Activated CD8-positive, alpha-beta memory T cell treated with anti-CD3 and anti-CD28 coated beads, Interleukin-2, amount 50 U/mL, for 48 hours (primary cell): ENCODE results near the gene MANBA.

Experiments
- DNase-seq: peaks from one replicate; pipeline ENCODE4 v3.0.0-alpha.2; 2020

The MANBA gene

DNA sequence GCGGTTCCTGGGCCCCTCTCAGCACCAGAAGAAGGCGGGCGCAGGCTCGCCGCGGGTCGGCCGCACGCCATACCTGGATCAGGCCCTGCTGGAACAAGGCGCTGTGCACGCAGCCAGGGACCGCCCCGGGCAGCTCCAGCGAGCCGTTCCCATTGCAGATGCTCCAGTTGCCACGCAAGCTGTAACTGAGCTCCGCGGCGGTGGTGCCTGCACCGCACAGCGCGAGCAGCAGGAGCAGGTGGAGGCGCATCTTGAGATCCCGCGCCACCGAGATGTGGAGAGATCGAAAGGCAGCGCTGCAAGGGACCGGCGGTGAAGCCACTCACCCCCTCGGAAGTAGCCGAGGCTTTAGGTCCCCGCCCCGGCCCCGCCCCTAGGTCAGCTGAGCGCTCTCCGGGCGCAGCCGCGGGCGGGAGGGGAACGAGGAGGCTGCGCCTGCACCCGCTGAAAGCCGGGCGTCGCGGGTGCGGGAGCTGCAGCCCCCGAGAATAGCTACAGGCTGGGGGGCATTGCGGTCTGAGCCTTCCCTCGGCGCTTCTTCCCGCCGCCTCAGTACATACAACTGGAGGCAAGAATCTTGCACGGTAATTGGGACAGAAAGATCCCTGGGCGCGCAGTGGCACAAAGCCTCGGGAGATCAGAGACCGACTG, at the start of gene MANBA:
Gene MANBA, minus strand, starts transcription at position 324 of the 651 bp plus-strand sequence. Its CDS starts 74 bp downstream, at position 250.
- peak; percentile 89 for DNase-seq

GRCh38 chr4:102809691-102810090, 48.9 kb upstream of the MANBA start:
- DNase-seq: no peak

DNA sequence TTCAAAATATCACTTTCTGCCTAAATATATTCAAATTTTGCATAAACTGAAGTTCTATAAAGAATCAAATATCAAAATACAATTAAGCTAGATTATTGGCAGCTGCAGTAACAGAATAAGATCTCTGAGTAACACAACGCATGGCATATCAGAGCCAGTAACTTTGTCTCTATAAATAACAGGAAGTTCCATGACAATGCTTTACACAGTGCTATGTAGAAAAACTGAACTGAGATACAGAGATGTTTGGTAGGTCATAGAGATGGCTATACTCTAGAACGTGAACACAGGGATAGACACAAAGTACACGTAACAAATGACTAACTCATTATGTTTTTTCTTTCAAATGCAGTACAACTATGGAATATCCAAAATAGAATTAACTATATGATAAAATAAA, 48.4 kb upstream of the MANBA start:
- DNase-seq: no peak

DNA sequence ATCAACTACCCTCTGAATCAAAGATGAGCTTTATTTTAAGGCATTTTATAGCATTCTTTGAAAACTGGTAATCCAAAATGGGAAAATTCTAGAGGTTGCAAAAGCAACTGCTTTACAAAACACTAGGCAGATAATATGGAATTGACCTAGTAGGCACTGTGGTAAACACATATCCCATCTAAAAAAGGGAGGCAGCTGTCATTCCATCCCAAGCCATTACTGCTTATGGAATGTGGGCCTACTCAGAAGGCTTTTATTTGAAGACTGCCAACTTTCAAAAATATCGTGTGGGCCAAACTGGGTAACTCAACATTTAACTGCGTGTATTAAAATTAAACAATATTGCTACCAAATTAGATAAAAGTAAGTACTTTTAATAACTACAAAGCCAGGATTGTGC, 47.2 kb upstream of the MANBA start:
- no peak for DNase-seq

GRCh38 chr4:102807345-102807744, 46.6 kb upstream of the MANBA start:
- no peak for DNase-seq

- DNase-seq: no peak
Observed at GRCh38 chr4:102799816-102800215, 39.0 kb upstream of the MANBA start.

DNA sequence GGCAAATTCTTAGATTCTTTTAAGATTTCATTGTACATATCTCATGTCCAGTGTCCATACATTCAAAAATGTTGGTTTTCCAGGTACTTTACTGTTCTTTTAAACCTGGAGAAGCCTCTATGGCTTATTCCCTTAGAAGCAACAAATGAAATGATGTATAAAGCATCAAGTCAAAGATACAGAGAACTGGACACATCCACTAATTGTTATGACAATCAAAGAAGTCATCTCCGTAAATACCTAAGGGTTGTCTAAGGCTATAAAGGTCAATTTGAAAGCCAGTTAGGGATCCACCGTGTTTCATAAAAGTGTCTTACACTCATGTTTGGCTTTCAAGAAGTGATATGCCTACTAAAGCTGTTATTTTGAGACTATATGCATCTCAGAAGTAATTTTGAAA, 34.2 kb upstream of the MANBA start:
- DNase-seq: no peak

DNA sequence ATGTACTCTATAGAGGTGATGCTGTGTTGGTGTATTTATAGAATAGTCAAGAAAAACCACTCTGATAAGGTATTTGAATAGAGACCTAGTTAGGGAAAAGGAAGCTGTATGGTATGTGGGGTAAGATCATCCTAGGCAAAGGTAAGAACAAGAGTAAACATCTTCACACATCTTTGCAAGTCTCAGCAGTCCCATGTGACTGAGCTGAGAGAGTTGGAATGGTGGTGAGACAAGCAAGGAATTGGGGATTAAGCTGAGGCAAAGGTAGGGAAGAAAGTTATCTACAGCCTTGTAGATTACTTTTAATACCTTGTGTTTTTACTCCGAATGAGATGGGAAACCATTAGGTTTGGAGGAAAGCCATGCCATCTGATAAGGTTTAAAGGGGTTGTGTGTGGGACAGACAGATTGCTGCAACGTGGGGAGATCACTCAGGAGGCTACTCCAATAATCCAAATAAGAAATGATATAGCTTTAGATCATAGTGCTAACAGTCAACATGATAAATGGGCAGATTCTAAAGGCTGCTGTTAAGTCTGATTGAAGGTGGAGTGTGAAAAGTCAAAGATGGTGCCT, 31.7 kb upstream of the MANBA start:
- DNase-seq: no peak

DNA sequence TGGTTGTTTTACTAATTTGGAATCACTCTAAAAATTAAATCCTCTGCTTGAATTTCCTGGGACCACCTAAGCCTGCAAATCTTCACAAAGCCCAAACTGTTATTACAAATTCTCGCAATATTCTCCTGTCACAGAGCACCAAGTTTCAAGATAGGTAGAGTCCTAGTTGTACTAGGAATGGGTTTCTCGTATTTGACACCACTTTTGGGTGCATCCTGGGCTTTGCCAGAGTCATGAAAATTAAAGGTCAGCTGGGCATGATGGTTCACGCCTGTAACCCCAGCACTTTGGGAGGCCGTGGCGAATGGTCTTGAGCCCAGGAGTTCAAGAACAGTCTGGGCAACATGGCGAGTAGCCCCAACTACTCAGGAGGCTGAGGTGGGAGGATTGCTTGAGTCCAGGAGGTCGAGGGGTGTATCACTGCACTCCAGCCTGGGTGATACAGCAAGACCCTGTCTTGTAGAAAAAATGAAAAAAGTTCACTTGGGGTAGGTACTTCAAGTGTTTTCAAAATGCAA, 30.6 kb upstream of the MANBA start:
- no peak for DNase-seq

DNA sequence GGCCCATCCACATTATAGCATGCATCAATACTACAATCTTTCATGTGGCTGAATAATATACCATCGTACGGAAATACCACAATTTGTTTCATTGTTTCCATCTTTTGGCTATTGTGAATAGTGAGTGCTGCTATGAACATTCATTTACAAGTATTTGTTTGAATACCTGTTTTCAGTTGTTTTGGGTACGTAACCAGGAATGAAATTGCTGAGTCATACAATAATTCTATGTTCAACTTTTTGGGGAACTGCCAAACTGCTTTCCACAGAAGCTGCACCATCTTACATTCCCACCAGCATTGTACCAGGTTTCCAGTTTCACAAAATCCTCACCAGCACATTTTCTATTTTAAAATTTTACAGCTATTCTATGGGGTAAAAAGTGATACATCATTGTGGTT, 28.5 kb upstream of the MANBA start:
- DNase-seq: no peak

GRCh38 chr4:102787944-102788343, 27.2 kb upstream of the MANBA start:
- no peak for DNase-seq

DNA sequence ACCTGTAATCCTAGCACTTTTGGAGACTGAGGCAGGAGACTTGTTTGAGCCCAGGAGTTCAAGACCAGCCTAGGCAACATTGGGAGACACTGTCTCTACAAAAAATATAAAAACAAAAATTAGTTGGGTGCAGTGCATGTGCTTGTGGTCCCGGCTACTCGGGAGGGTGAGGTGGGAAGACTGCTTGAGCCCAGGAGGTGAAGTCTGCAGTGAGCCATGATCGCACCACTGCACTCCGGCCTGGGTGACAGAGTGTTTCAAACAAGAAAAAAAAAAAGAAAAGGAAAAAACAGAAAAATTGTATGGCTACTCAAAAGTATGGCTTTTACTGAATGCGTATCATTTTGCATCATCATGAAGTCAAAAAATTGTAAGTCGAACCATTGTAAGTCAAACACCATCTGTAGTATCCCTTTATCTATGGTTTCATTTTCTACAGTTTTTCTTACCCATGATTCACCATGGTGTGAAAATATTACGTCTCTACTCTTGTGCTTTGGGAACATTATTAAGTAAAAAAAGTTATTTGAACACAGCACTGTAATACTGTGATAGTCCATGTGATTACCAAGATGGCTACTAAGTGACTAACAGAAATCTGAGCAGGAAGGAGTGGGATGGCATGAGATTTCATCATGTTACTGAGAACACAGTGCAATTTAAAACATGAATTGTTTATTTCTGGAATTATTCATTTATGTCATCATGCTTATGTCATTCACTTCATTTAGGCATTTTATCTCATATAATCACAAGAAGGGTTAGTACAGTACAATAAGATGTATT, 26.5 kb upstream of the MANBA start:
- no peak for DNase-seq

- DNase-seq: no peak
Observed at GRCh38 chr4:102786279-102786678, 25.5 kb upstream of the MANBA start.

GRCh38 chr4:102783006-102783405, 22.2 kb upstream of the MANBA start:
- no peak for DNase-seq

DNA sequence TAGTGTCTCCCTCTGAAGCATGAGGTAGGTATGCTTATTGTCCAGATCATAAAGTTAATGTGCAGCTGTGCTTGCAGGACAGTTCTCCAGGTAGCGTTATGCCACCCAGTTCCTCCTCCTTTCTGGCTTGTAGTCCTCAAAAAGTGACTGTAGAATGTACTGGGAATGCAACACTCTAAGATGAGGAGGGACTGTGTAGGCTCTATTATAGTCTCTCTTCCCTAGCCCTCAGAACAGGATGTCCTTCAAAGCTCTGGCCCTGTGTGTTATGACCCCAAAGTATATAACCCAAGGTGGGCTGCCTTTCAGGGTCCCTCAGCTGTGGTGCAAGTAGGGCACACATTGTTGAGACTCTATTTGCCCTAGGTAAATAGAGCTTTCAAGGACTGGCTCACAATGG, 20.8 kb upstream of the MANBA start:
- DNase-seq: no peak

DNA sequence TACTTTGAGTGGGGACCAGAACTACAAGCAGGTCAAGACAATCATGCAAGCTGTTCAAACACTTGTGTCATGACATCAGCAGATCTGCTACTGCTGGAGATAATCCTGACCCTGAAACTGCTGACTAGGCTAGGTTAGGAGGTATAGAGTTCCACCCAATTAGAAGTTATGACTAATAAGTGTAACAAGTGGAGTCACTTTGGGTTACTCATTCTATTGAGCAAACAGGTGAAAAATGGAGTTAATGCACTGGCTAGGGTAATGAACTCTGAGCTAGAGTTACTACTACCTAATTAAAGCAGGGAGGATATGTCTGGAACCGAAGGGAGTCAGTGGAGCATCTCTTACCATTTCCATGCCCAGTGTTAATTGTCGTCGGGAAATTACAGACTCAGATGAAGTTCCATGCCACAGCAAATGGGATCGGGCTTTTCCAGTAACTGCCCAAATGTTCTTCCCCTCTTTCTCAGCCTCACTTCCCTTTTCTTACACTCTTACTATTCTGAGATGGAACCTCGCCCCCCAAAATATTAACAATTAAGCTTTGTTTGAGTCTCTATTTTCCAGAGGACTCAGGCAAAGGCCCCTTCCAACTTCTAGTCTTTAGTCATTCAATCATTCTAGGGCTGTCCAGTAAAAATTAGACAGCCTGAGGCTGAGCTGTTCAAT, 19.8 kb upstream of the MANBA start:
- no peak for DNase-seq

GRCh38 chr4:102779204-102779603, 18.4 kb upstream of the MANBA start:
- no peak for DNase-seq

DNA sequence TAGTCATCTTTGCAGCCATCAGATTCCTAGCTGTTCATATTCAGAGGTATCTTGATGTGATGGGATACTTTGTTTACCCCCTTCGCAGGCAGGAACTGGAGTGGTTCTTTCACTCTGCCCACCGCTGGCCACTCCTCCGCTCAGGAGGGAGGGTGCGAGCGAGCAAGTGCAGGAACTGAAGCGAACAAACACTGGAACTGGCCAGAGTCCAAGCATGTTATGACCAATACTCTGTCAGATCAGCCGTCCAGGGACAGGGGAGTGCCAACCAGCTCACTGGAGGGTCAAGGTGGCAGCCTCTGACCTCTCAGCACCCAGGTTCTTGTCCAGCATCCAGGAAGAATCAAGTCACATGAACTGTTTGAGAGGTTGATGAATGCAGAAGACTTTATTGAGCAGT, 18.0 kb upstream of the MANBA start:
- DNase-seq: no peak

GRCh38 chr4:102775805-102776204, 15.0 kb upstream of the MANBA start:
- no peak for DNase-seq

DNA sequence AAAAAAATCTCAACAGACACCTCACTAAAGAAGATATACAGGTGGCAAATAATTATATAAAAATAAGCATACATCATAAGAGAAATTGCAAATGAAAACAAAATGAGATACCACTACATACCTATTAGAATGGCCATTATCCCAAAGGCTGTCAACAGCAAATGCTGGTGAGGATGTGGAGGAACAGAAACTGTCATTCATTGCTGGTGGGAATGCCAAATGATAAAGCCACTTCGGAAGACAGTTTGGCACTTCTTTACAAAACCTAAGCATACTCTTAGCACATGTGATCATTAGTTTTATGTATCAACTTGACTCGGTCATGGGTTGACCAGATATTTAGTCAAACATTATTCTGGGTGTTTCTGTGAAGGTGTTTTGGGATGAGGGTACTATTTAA, 13.5 kb upstream of the MANBA start:
- DNase-seq: no peak

- DNase-seq: no peak
Observed at GRCh38 chr4:102772738-102773340, 12.1 kb upstream of the MANBA start.

- no peak for DNase-seq
Observed at GRCh38 chr4:102764901-102765300, 4.1 kb upstream of the MANBA start.

DNA sequence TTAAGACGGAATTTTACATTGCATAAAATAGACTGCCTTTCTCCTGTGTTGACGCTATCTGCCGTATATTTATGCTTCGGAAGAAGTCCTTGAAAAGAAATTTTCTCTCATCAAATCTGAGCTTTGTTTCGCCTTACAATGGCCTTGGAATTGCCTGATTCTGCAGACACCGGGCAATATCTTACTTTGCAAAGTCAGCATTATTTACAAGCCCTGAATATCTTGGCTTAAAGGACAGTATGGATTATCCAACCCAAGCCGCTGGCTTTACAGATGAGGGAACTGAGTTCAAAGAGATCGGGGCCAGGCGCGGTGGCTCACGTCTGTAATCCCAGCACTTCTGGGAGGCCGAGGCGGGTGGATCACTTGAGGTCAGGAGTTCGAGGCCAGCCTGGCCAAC, 1.1 kb upstream of the MANBA start:
- no peak for DNase-seq
